BE2C (cell line): Measurements from ENCODE around the gene RPP40.
"Not testable (repeated sequence)": the region's sequence is repeated elsewhere in the genome, so short reads cannot be mapped to it uniquely, and the experiment has no call there.

Source experiments
- DNase-seq: peaks from one replicate; pipeline ENCODE4 v3.0.0-alpha.2; 2020
- H3K27me3 ChIP-seq: fragments of 250-450 bp; sonication (Bioruptor Pico); 2 replicates; pipeline ENCODE4 v1.5.1; 2020; ENCODE audit warnings: mild to moderate bottlenecking
- H3K36me3 ChIP-seq: fragments of 250-450 bp; sonication (Bioruptor Pico); 2 replicates; pipeline ENCODE4 v1.5.1; 2020; ENCODE audit warnings: mild to moderate bottlenecking
- H3K4me1 ChIP-seq: fragments of 250-450 bp; sonication (Bioruptor Pico); 2 replicates; pipeline ENCODE4 v1.5.1; 2020
- H3K4me3 ChIP-seq: 2 replicates; pipeline ENCODE4 v1.5.1; 2011; ENCODE audit warnings: low read depth, low read length
- H3K9me3 ChIP-seq: fragments of 250-450 bp; sonication (Bioruptor Pico); 2 replicates; pipeline ENCODE4 v1.5.1; 2020
- TF ChIP-seq, protein P1 (sequence below): IDR thresholded peaks from 2 replicates; pipeline ENCODE4 v1.5.1; 2012; ENCODE audit warnings: mild to moderate bottlenecking, low read depth, low read length

Gene RPP40

GRCh38 chr6:5044866-5045265, 41.0 kb upstream of the RPP40 start:
- no peak for DNase-seq

GRCh38 chr6:5042436-5042835, 38.6 kb upstream of the RPP40 start:
- H3K4me3 ChIP-seq, result no peak overlapping the region
- H3K4me1 ChIP-seq, result no peaks in the 10 kb centered on the region
- no peaks in the 10 kb centered on the region for H3K9me3 ChIP-seq
- TF ChIP-seq, protein P1, sequence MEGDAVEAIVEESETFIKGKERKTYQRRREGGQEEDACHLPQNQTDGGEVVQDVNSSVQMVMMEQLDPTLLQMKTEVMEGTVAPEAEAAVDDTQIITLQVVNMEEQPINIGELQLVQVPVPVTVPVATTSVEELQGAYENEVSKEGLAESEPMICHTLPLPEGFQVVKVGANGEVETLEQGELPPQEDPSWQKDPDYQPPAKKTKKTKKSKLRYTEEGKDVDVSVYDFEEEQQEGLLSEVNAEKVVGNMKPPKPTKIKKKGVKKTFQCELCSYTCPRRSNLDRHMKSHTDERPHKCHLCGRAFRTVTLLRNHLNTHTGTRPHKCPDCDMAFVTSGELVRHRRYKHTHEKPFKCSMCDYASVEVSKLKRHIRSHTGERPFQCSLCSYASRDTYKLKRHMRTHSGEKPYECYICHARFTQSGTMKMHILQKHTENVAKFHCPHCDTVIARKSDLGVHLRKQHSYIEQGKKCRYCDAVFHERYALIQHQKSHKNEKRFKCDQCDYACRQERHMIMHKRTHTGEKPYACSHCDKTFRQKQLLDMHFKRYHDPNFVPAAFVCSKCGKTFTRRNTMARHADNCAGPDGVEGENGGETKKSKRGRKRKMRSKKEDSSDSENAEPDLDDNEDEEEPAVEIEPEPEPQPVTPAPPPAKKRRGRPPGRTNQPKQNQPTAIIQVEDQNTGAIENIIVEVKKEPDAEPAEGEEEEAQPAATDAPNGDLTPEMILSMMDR, result no peak
- no peaks in the 10 kb centered on the region for H3K36me3 ChIP-seq
- no peaks in the 10 kb centered on the region for H3K27me3 ChIP-seq
- DNase-seq, result no peak

More at GRCh38 chr6:5044866-5045265, 41.0 kb upstream of the RPP40 start:
- Histone ChIP-seq H3K9me3 (no peaks in the 10 kb centered on the region), H3K4me1 (no peaks in the 10 kb centered on the region), H3K4me3 (no peak overlapping the region), H3K36me3 (no peaks in the 10 kb centered on the region), H3K27me3 (no peaks in the 10 kb centered on the region)
- TF ChIP-seq, protein P1, result no peak

GRCh38 chr6:5041955-5042354, 38.1 kb upstream of the RPP40 start:
- TF ChIP-seq, protein P1, result no peak
- H3K4me3 ChIP-seq, result no peak overlapping the region
- no peaks in the 10 kb centered on the region for H3K9me3 ChIP-seq

DNA sequence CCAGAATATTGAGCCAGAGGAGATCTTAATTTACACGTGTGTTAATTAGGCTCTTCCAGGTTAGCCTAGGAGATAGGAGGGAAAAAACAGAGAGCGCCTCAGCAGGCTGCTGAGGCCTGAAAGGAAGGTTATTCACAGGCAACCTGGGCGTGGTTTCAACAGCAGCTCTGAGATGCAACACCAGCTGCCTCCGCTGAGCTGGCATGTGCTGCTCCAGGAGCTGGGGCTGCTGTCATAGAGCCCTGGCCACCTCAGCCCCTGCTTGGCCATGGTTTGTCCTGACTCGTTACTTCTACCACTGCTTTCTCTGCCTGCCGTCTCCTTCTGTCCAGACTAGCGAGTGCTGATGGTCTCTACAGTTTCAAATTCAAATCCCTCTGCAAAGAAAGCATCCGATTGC, 32.4 kb upstream of the RPP40 start:
- Histone ChIP-seq H3K4me3 (no peak overlapping the region), H3K9me3 (no peaks in the 10 kb centered on the region), H3K36me3 (no peaks in the 10 kb centered on the region), H3K4me1 (no peaks in the 10 kb centered on the region; the same call in 1 of the 2 replicates), H3K27me3 (no peaks in the 10 kb centered on the region)
- TF ChIP-seq, protein P1, result no peak
- peak; percentile 60 for DNase-seq

More at GRCh38 chr6:5041955-5042354, 38.1 kb upstream of the RPP40 start:
- no peak for DNase-seq
- no peaks in the 10 kb centered on the region for H3K4me1 ChIP-seq
- H3K27me3 ChIP-seq, result no peaks in the 10 kb centered on the region
- no peaks in the 10 kb centered on the region for H3K36me3 ChIP-seq

DNA sequence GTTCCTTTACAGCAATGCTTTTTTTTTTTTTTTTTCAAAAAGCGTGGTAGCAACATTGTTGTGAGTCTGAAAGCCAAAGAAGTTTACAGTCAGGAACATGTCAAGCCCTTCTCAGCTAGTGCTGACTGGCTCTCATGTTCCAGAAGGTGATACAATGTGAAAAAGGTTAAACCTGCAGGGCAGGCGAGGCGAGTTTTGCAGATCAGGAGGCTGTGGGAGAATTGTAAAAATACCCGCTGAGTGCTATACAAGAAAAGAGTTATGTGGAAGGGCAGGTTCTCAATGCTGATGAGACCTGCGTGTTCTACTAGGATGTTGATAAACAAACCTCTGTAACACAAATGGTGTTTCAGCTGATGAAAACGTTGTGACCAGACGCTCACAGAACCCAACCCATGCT, 30.9 kb upstream of the RPP40 start:
- TF ChIP-seq, protein P1, result no peak
- Histone ChIP-seq H3K9me3 (no peaks in the 10 kb centered on the region), H3K27me3 (no peaks in the 10 kb centered on the region), H3K36me3 (no peaks in the 10 kb centered on the region), H3K4me1 (no peaks in the 10 kb centered on the region; the same call in 1 of the 2 replicates), H3K4me3 (no peak overlapping the region)
- DNase-seq, result no peak

DNA sequence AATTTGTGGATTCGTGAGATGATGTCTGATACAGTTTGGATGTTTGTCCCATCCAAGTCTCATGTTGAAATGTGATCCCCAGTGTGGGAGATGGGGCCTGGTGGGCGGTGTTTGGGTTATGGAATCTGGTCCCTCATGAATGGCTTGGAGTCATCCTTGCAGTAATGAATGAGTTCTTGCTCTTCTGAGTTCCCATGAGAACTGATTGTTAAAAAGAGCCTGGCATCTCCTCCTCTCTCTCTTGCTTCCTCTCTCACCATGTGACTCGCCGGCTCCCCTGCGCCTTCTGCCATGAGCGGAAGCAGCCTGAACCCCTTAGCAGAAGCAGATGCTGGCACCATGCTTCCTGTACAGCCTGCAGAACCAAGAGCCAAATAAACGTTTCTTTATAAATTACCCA, 30.5 kb upstream of the RPP40 start:
- TF ChIP-seq, protein P1, result no peak

GRCh38 chr6:5033214-5033904, 29.5 kb upstream of the RPP40 start:
- H3K36me3 ChIP-seq, DNase-seq, H3K4me3 ChIP-seq, H3K9me3 ChIP-seq, H3K4me1 ChIP-seq, H3K27me3 ChIP-seq: not testable (repeated sequence)

More for the DNA sequence above, 30.5 kb upstream of the RPP40 start:
- Histone ChIP-seq H3K4me3 (no peak overlapping the region), H3K9me3 (no peaks in the 10 kb centered on the region), H3K4me1 (no peaks in the 10 kb centered on the region; the same call in 1 of the 2 replicates), H3K27me3 (no peaks in the 10 kb centered on the region), H3K36me3 (no peaks in the 10 kb centered on the region)
- DNase-seq, result no peak

DNA sequence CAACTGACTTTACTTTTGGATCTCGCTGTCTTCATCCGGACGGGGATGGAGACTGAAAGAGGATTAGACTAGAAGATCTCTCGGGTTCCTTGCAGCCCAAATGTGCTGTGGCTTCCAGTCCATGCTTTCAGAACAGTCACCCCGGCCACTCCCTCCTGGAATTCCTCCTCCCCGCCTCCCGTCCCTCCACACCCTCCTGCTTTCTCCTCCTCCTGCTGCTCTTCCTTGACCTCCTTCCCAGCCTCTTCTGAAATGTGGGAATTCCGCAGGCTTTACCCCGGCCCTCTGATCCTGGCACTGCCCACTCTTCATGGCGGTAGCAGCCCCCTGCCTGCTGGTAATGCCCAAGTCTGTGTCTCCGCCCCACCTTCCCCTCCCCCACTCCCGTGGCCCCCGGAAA, 28.9 kb upstream of the RPP40 start:
- H3K27me3 ChIP-seq, H3K36me3 ChIP-seq, DNase-seq, H3K4me1 ChIP-seq, H3K9me3 ChIP-seq, H3K4me3 ChIP-seq: not testable (repeated sequence)
